ENCODE data around the gene ITGB5. TPM values are rescaled to one million over a fixed set of nuclear protein-coding genes. Genes with fewer than 3 reads are reported as not detected.
A peak's percentile ranks its signal among the peaks of the same experiment; 100 is the strongest.

The ITGB5 gene
- total RNA-seq, 1 experiment from 2014 or later, result 146 TPM

DNA sequence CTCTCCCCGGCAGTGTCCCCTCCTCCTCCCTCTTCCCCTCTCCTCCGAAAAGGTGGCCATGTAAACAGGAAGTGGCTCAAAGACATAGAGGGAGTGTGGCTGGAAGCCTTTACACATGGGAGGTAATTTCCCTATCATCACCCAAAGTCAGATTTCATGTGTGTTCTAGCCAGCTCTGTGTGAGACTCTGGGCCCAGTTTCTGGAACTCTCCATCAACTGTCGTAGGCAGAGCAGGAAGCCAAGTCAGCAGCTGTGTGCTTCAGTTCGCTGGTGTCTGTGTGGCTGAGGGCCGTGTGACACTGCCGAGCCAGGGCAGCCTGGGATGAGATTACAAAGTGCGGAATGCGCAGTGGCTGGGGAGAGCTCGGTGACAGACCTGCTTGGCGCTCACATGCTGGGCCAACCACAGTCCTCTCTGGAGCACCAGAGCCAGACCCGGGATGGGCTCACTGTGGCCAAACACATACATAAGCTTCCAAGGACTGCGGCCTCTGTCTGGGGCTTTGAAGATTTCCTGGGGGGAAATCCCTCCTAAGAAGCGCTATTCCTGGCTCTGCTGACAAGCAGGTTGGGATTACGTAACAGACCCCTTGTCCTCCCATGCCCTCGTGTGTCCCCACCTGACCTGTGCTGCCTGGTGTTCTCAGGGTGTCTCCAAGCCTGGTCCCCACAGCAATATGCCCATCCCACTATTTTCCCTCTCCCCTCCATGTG is 106.2 kb downstream of the ITGB5 start:
- no peak overlapping the region for H2AFZ ChIP-seq (ENCODE audit: low read length)
- no peak overlapping the region for H3K4me2 ChIP-seq (ENCODE audit: insufficient read depth, insufficient read length, low read length)

More for the DNA sequence above, 106.2 kb downstream of the ITGB5 start:
- Mint-ChIP-seq H3K36me3 (ENCODE audit: insufficient read depth in 1 of 3, low read depth in 3 of 3) (peaks cover 8 to 49% (median 15%) of the 10 kb centered on the region in 3 experiments; a peak in 6 of 7 replicates), H3K9me3 (no peaks in the 10 kb centered on the region), H3K4me1 (peaks cover 24 to 32% of the 10 kb centered on the region in 2 experiments), H3K27me3 (ENCODE audit: low read depth) (no peaks in the 10 kb centered on the region), H3K4me3 (peak overlapping the region in 1 of 2 experiments; percentile 27; a peak in 1 of 5 replicates), H3K27ac (peak overlapping the region; percentile 73 to 96 (median 79))
- H2BK5ac ChIP-seq (ENCODE audit: insufficient read length, low read length), result no peak overlapping the region
- no peak for TF ChIP-seq CTCF (conservative IDR thresholded peaks at IDR 0.05)
- no peak overlapping the region for H3K27ac ChIP-seq (ENCODE audit: insufficient read length, low read depth, low read length)
- H2BK120ac ChIP-seq (ENCODE audit: low read depth, low read length, poor library complexity, severe bottlenecking), result no peak overlapping the region
- H2AK5ac ChIP-seq (ENCODE audit: insufficient read length, low read length), result no peak overlapping the region
- DNase-seq, result no peak
- no peak overlapping the region for H2BK20ac ChIP-seq (ENCODE audit: low read depth, low read length, poor library complexity, severe bottlenecking)
- peaks cover 9% of the 10 kb centered on the region; the same call in 1 of the 2 replicates for H3K4me1 ChIP-seq (ENCODE audit: insufficient read depth, low read length)
- H3K9me3 ChIP-seq (ENCODE audit: control insufficient read depth, low read depth, low read length), result no peaks in the 10 kb centered on the region
- H4K8ac ChIP-seq (replicated peaks; ENCODE audit: insufficient read length, low read depth, low read length), result no peak overlapping the region
- H3K18ac ChIP-seq (ENCODE audit: insufficient read length, low read depth, low read length), result no peak overlapping the region
- H3K4ac ChIP-seq (ENCODE audit: low read depth, low read length), result no peak overlapping the region
- no peak overlapping the region for H2BK15ac ChIP-seq (ENCODE audit: low read depth, low read length)
- peak overlapping the region; percentile 33; the same call in 1 of the 2 replicates for H3K14ac ChIP-seq (ENCODE audit: insufficient read depth, low read length)
- H3K79me1 ChIP-seq (ENCODE audit: insufficient read depth, low read depth, low read length, poor library complexity, severe bottlenecking), result no peaks in the 10 kb centered on the region
- no peak overlapping the region for H4K5ac ChIP-seq (ENCODE audit: insufficient read length, low read depth, low read length)
- no peaks in the 10 kb centered on the region for H4K20me1 ChIP-seq (ENCODE audit: control insufficient read depth, insufficient read depth, insufficient read length)
- H3K23ac ChIP-seq (ENCODE audit: insufficient read length, low read depth, low read length), result no peak overlapping the region
- no peak overlapping the region for H2BK12ac ChIP-seq (ENCODE audit: insufficient read length, low read depth, low read length)
- H3K27me3 ChIP-seq (ENCODE audit: insufficient read depth, low read length), result no peaks in the 10 kb centered on the region
- peak overlapping the region; percentile 4 for H3K9ac ChIP-seq (ENCODE audit: extremely low read depth, insufficient read length, low read length)
- no CpG with 5 or more reads among the region's 15 CpGs for WGBS (ENCODE audit: extremely low coverage, insufficient read length, low lambda C conversion rate)
- H3T11ph ChIP-seq (ENCODE audit: low read length), result no peak overlapping the region
- no peak overlapping the region for H3K56ac ChIP-seq (ENCODE audit: insufficient read length, low read depth, low read length)
- no peaks in the 10 kb centered on the region for H3K23me2 ChIP-seq (ENCODE audit: insufficient read length, low read depth, low read length, poor library complexity, severe bottlenecking)
- H4K91ac ChIP-seq (ENCODE audit: insufficient read length, low read depth, low read length), result no peak overlapping the region
- no peaks in the 10 kb centered on the region for H3K79me2 ChIP-seq (ENCODE audit: insufficient read depth, low read length)
